Gastroesophageal sphincter (tissue), 3 donors: ENCODE data around the gene TMEM135.

ENCODE experiments used
- CTCF ChIP-seq, 4 experiments: fragments of 200-600 bp in 2 of 4; fragments of 450-650 bp in 2 of 4; sonication (generic) in 1 of 4; IDR thresholded peaks; one replicate each; pipeline ENCODE4 v1.5.1; 2017 to 2019; ENCODE audit warnings: antibody characterized with exemption in 4 of 4, mild to moderate bottlenecking in 2 of 4, moderate library complexity in 2 of 4
- POLR2A ChIP-seq, 2 donors: fragments of 450-650 bp; IDR thresholded peaks; one replicate each; pipeline ENCODE4 v1.6.1; 2017; ENCODE audit warnings: antibody characterized with exemption in 2 of 2, mild to moderate bottlenecking in 2 of 2, moderate library complexity in 1 of 2
- POLR2AphosphoS5 ChIP-seq: sonication (generic); formaldehyde crosslinking; IDR thresholded peaks from one replicate; pipeline ENCODE4 v1.6.1; 2017; ENCODE audit warnings: antibody characterized with exemption

- TF ChIP-seq CTCF (IDR thresholded peaks at IDR 0.05) (no peak), POLR2AphosphoS5 (no peak), POLR2A (IDR thresholded peaks at IDR 0.05) (no peak)
Measured at GRCh38 chr11:87275176-87275575, 237.4 kb downstream of the TMEM135 start.
